Measurements from ENCODE around the gene DICER1.

DNA sequence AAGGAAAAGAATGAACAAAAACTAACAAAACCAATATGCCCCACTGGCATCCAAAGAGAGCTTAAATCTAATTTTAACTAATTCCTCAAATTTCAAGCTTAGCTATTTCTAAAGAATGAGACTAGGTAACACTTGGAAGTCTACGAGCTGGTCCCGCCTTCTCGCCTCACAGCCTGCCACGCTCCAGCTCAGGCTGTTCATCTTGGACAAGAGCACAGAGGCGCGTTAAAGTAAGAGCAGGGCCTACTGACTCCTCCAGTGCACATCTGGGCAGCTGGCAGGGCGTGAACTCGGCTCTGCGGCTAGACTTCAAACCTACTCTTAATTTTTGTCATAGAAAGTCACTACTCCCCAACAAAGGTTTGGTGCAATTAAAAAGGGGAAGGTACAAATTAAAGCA lies 64.6 kb downstream of the DICER1 start:
- TF ChIP-seq, protein P1, sequence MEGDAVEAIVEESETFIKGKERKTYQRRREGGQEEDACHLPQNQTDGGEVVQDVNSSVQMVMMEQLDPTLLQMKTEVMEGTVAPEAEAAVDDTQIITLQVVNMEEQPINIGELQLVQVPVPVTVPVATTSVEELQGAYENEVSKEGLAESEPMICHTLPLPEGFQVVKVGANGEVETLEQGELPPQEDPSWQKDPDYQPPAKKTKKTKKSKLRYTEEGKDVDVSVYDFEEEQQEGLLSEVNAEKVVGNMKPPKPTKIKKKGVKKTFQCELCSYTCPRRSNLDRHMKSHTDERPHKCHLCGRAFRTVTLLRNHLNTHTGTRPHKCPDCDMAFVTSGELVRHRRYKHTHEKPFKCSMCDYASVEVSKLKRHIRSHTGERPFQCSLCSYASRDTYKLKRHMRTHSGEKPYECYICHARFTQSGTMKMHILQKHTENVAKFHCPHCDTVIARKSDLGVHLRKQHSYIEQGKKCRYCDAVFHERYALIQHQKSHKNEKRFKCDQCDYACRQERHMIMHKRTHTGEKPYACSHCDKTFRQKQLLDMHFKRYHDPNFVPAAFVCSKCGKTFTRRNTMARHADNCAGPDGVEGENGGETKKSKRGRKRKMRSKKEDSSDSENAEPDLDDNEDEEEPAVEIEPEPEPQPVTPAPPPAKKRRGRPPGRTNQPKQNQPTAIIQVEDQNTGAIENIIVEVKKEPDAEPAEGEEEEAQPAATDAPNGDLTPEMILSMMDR (IDR thresholded peaks at IDR 0.05): no peak
- no peak for TF ChIP-seq POLR2A (IDR thresholded peaks at IDR 0.05)

Measured in heart left ventricle (tissue), 13 donors.